ENCODE measurements around the gene CDH12. TPM values are rescaled to one million over a fixed set of nuclear protein-coding genes. Genes with fewer than 3 reads are reported as not detected.

CDH12 gene
- total and polyA plus RNA-seq, 10 of the 15 experiments (the other 5 are each of a cell fraction or from before 2014, with no cell fraction given): 0.03 to 0.16 TPM; not detected in 8

DNA sequence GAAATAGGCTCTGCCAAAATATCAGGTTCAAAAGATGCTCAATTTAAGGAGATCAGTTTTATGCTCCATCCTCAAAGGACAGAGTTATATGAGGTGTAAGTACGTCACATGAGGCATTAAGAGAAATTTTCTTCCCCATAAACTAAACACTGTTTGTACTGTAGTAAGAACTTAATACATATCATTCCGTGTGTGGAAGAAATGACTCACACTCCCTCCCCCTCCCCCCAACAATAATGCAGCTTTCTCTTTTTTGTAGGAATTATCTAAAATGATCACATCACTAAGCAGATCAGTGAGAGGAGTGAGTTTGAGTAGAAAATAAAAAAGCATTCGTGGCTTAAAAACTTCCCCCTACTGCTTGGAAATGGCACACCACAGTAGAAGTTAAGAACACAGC is 2.2 kb downstream of the CDH12 start:
- no peaks in the 10 kb centered on the region for H3K36me3 ChIP-seq (ENCODE audit: control insufficient read depth in 2 of 2, insufficient read depth in 2 of 2, low read length in 1 of 2)
- WGBS (ENCODE audit: insufficient coverage, insufficient replicate concordance, low lambda C conversion rate, missing lambda C conversion rate): 0% methylated on average over 3 of the region's 3 CpGs
- H3K79me2 ChIP-seq (ENCODE audit: control insufficient read depth, insufficient read depth, low read length): no peaks in the 10 kb centered on the region
- SMC1A ChIA-PET (ENCODE audit: uncharacterized antibody, unreplicated experiment): no interaction called here
- H4K20me1 ChIP-seq (ENCODE audit: control insufficient read depth, insufficient read depth): no peaks in the 10 kb centered on the region
- no peak for DNase-seq (ENCODE audit: low read depth, low spot score)
- no peak overlapping the region for H3K4me2 ChIP-seq (ENCODE audit: control insufficient read depth, insufficient read depth)
- no TSS peak for BruUV-seq (replicated peaks)
- intact Hi-C loops (cut with micrococcal nuclease; ENCODE audit: unreplicated experiment) (no loop called here), in situ Hi-C loops (cut with MboI) (no loop called here)
- FAIRE-seq: no peak
- H3K4me3 ChIP-seq: no peak overlapping the region
- peaks cover 0 to 5% of the 10 kb centered on the region in 2 experiments; a peak in 1 of 4 replicates for H3K27me3 ChIP-seq (replicated peaks in 1 of 2; ENCODE audit: control insufficient read depth in 2 of 2, insufficient read depth in 2 of 2, low read length in 1 of 2)
- CTCF ChIA-PET: no interaction called here
- no peak overlapping the region for H3K9ac ChIP-seq (ENCODE audit: control insufficient read depth, insufficient read depth, low read length)
- no peaks in the 10 kb centered on the region for H3K9me3 ChIP-seq (replicated peaks; ENCODE audit: control insufficient read depth, insufficient read depth, low read length)
- ATAC-seq: no peak
- no peak overlapping the region for H3K27ac ChIP-seq (ENCODE audit: control insufficient read depth, insufficient read depth)
- TF ChIP-seq, protein P1, sequence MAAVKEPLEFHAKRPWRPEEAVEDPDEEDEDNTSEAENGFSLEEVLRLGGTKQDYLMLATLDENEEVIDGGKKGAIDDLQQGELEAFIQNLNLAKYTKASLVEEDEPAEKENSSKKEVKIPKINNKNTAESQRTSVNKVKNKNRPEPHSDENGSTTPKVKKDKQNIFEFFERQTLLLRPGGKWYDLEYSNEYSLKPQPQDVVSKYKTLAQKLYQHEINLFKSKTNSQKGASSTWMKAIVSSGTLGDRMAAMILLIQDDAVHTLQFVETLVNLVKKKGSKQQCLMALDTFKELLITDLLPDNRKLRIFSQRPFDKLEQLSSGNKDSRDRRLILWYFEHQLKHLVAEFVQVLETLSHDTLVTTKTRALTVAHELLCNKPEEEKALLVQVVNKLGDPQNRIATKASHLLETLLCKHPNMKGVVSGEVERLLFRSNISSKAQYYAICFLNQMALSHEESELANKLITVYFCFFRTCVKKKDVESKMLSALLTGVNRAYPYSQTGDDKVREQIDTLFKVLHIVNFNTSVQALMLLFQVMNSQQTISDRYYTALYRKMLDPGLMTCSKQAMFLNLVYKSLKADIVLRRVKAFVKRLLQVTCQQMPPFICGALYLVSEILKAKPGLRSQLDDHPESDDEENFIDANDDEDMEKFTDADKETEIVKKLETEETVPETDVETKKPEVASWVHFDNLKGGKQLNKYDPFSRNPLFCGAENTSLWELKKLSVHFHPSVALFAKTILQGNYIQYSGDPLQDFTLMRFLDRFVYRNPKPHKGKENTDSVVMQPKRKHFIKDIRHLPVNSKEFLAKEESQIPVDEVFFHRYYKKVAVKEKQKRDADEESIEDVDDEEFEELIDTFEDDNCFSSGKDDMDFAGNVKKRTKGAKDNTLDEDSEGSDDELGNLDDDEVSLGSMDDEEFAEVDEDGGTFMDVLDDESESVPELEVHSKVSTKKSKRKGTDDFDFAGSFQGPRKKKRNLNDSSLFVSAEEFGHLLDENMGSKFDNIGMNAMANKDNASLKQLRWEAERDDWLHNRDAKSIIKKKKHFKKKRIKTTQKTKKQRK (IDR thresholded peaks at IDR 0.05; ENCODE audit: low read depth, low read length): no peak
- TF ChIP-seq, protein P2, sequence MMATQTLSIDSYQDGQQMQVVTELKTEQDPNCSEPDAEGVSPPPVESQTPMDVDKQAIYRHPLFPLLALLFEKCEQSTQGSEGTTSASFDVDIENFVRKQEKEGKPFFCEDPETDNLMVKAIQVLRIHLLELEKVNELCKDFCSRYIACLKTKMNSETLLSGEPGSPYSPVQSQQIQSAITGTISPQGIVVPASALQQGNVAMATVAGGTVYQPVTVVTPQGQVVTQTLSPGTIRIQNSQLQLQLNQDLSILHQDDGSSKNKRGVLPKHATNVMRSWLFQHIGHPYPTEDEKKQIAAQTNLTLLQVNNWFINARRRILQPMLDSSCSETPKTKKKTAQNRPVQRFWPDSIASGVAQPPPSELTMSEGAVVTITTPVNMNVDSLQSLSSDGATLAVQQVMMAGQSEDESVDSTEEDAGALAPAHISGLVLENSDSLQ (IDR thresholded peaks at IDR 0.05): no peak
- TF ChIP-seq CHD4 (IDR thresholded peaks at IDR 0.05): no peak
- no peak for TF ChIP-seq SRF (IDR thresholded peaks at IDR 0.05; ENCODE audit: low read depth in 2 of 2, low read length in 2 of 2)
- no peak for TF ChIP-seq TCF12 (IDR thresholded peaks at IDR 0.05; ENCODE audit: low read depth, low read length)
- no peak for TF ChIP-seq EGR1 (IDR thresholded peaks at IDR 0.05; ENCODE audit: borderline replicate concordance in 1 of 2, low read depth in 2 of 2, low read length in 2 of 2)
- TF ChIP-seq, protein P3, sequence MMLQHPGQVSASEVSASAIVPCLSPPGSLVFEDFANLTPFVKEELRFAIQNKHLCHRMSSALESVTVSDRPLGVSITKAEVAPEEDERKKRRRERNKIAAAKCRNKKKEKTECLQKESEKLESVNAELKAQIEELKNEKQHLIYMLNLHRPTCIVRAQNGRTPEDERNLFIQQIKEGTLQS (IDR thresholded peaks at IDR 0.05; ENCODE audit: borderline replicate concordance, extremely low read depth, low read depth, low read length): no peak
- no peak for TF ChIP-seq SPI1 (IDR thresholded peaks at IDR 0.05; ENCODE audit: borderline replicate concordance, insufficient read depth, low read depth, low read length)
- no peak for TF ChIP-seq MXI1 (IDR thresholded peaks at IDR 0.05; ENCODE audit: low read depth, low read length)
- no peak for TF ChIP-seq KAT2A (conservative IDR thresholded peaks at IDR 0.05; ENCODE audit: control insufficient read depth, low read depth, low read length)
- TF ChIP-seq SMAD1 (IDR thresholded peaks at IDR 0.05; ENCODE audit: low read depth, partially characterized antibody): no peak
- TF ChIP-seq NFYB (IDR thresholded peaks at IDR 0.05; ENCODE audit: insufficient read depth, low read depth, low read length): no peak
- no peak for TF ChIP-seq CREB1 (IDR thresholded peaks at IDR 0.05; ENCODE audit: low read depth)
- TF ChIP-seq FOXM1 (IDR thresholded peaks at IDR 0.05; ENCODE audit: low read depth, low read length): no peak
- TF ChIP-seq ATF7 (IDR thresholded peaks at IDR 0.05; ENCODE audit: low read depth): no peak
- TF ChIP-seq SUPT20H (IDR thresholded peaks at IDR 0.05; ENCODE audit: borderline replicate concordance, control insufficient read depth, low read depth, low read length): no peak
- no peak for TF ChIP-seq IRF4 (IDR thresholded peaks at IDR 0.05; ENCODE audit: low read depth, low read length)
- no peaks in the 10 kb centered on the region for H3K4me1 ChIP-seq (ENCODE audit: control insufficient read depth, insufficient read depth, low read length)
- no peak overlapping the region for H2AFZ ChIP-seq (ENCODE audit: control insufficient read depth, low read depth, low read length)
- RAD21 ChIA-PET (ENCODE audit: unreplicated experiment): no interaction called here
- POLR2A ChIA-PET: no interaction called here

Measured in GM12878 (cell line).